Stimulated activated naive CD8-positive, alpha-beta T cell treated with anti-CD3 and anti-CD28 coated beads, Interleukin-15, Interleukin-2, amounts not matched to agents 100 ng/mL and 50 ng/mL, for 24 hours (primary cell): Measurements from ENCODE around the gene ROPN1L.

Experiments
- H3K27ac Mint-ChIP-seq: one replicate; pipeline ENCODE4 v1.8.0; 2021; ENCODE audit warnings: mild to moderate bottlenecking, mixed read lengths
- H3K27me3 Mint-ChIP-seq: one replicate; pipeline ENCODE4 v1.8.0; 2021; ENCODE audit warnings: mixed read lengths
- H3K36me3 Mint-ChIP-seq: one replicate; pipeline ENCODE4 v1.8.0; 2021; ENCODE audit warnings: low read depth, mixed read lengths
- H3K4me1 Mint-ChIP-seq: one replicate; pipeline ENCODE4 v1.8.0; 2021; ENCODE audit warnings: low read depth, mixed read lengths
- H3K4me3 Mint-ChIP-seq: one replicate; pipeline ENCODE4 v1.8.0; 2021; ENCODE audit warnings: mild to moderate bottlenecking, mixed read lengths
- H3K9me3 Mint-ChIP-seq: one replicate; pipeline ENCODE4 v1.8.0; 2021; ENCODE audit warnings: mixed read lengths

The ROPN1L gene

DNA sequence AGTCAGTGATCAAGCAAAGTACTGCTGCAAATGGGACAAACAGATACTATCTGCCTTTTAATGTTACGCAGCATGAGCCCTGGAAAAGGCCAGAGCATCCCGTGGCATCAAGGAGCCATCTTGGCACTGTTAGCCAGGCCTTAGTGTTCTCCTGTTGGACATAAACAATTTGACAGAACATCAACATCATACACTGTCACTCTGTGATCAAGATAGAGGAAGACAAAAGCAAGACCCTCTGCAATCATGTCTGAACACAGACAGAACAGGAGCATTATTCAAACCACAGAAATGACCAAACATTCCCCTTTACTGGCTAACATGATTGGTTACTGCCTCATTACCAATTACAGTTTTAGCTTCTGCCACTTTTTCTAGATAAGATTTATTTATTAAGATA, 21.2 kb upstream of the ROPN1L start:
- Mint-ChIP-seq H3K36me3 (peaks cover 86% of the 10 kb centered on the region), H3K27me3 (no peaks in the 10 kb centered on the region), H3K4me1 (peaks cover 42% of the 10 kb centered on the region), H3K4me3 (no peak overlapping the region), H3K27ac (peak overlapping the region; percentile 66), H3K9me3 (no peaks in the 10 kb centered on the region)

DNA sequence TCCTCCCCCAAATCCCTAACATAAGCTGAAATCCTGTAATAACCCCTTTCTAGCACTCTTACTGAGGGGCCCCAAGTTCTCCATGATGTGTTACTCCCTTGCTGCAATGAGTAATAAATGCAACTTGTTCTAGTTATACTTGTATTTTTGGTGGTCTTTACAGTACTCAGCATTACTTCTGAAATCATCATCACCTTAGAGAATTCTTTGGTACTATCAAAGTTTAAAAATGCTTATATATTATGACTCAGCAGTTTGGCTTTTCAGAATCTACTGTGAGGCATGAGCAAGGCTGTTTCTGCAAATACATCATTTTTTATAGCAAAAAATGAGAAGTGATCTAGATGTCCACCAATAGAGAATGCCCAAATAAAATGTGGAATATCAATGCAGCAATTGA, 20.7 kb upstream of the ROPN1L start:
- Mint-ChIP-seq H3K9me3 (no peaks in the 10 kb centered on the region), H3K36me3 (peaks cover 84% of the 10 kb centered on the region), H3K4me3 (no peak overlapping the region), H3K4me1 (peaks cover 42% of the 10 kb centered on the region), H3K27ac (peak overlapping the region; percentile 66), H3K27me3 (no peaks in the 10 kb centered on the region)

DNA sequence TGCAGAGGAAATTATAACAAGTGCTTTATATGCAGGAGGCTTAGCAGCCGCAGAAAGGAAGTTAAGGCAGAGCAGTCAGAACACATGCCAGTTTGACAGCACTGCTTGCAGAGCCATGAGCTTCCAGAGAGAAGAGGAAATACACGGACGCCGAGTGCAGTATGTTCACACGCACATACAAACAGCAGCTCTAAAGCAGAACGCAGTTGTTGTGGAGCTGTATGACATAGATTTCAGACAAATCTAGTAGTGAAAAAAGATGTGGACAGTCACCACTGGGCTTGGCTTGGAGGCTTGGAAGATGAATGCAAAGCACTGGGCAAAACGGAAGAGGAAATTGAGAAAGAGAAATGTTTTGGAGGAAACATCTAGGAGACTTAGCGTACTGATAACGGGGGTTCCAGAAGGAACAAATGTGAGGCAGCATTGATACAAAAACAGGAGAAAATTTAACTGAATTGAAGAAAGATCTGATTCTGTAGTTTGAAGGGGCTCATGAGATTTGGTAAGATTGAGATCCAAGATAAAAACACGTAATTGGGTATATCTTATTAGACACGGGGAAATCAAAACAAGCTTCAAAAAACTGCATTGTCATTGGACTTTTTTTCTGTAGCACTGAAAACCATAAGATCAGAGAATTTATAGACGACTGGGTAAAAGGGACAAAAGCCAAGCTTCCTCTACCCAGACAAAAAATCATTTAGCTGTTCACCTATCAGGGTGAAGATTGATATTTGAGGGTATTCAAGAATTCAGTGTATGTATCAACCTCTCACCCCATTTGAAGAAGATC, 19.6 kb upstream of the ROPN1L start:
- H3K27me3 Mint-ChIP-seq, result no peaks in the 10 kb centered on the region
- no peaks in the 10 kb centered on the region for H3K9me3 Mint-ChIP-seq
- H3K4me3 Mint-ChIP-seq, result no peak overlapping the region
- H3K36me3 Mint-ChIP-seq, result peaks cover 84% of the 10 kb centered on the region
- H3K27ac Mint-ChIP-seq, result peak overlapping the region; percentile 42
- peaks cover 42% of the 10 kb centered on the region for H3K4me1 Mint-ChIP-seq

GRCh38 chr5:10423022-10423421, 18.7 kb upstream of the ROPN1L start:
- Mint-ChIP-seq H3K4me3 (no peak overlapping the region), H3K27ac (no peak overlapping the region), H3K36me3 (peaks cover 84% of the 10 kb centered on the region), H3K9me3 (no peaks in the 10 kb centered on the region), H3K27me3 (no peaks in the 10 kb centered on the region), H3K4me1 (peaks cover 42% of the 10 kb centered on the region)

DNA sequence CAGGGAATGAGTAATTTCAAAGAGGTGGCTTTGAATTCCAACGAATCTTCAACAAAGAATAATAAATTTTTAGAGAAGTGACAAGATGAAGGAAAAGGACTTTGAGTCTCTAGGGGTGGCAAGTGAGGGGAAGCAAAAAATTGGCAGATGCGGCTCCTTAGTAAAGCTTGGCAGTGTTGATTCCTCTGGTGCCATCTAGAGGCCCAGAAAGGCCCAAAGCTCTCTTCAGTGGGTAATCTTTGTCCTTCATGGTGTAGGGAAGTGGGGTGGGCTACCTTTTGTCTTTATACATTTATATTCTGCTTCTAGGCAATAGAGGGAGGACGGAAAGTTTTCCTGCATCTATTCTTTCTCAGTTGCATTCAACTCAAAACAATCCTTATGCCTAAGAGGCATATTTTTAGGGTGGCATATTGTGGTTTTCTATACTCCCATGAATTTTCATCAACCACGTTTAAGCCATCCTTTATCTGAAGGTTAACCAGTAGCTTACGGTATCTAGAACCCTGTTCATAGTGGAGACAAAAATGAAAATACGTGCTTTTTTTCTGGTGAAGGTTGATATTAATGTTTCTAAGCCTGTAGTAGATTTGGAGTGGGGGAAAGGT, 17.5 kb upstream of the ROPN1L start:
- no peak overlapping the region for H3K4me3 Mint-ChIP-seq
- H3K36me3 Mint-ChIP-seq, result peaks cover 76% of the 10 kb centered on the region
- H3K27me3 Mint-ChIP-seq, result no peaks in the 10 kb centered on the region
- H3K4me1 Mint-ChIP-seq, result peaks cover 34% of the 10 kb centered on the region
- no peaks in the 10 kb centered on the region for H3K9me3 Mint-ChIP-seq
- H3K27ac Mint-ChIP-seq, result no peak overlapping the region

- peak overlapping the region; percentile 8 for H3K27ac Mint-ChIP-seq
- no peaks in the 10 kb centered on the region for H3K27me3 Mint-ChIP-seq
- peaks cover 7% of the 10 kb centered on the region for H3K4me1 Mint-ChIP-seq
- peaks cover 72% of the 10 kb centered on the region for H3K36me3 Mint-ChIP-seq
- H3K4me3 Mint-ChIP-seq, result no peak overlapping the region
- no peaks in the 10 kb centered on the region for H3K9me3 Mint-ChIP-seq
These were observed 14.5 kb upstream of the ROPN1L start for GRCh38 chr5:10427201-10427600.

GRCh38 chr5:10427978-10428377, 13.7 kb upstream of the ROPN1L start:
- Mint-ChIP-seq H3K27ac (no peak overlapping the region), H3K9me3 (no peaks in the 10 kb centered on the region), H3K36me3 (peaks cover 71% of the 10 kb centered on the region), H3K4me3 (no peak overlapping the region), H3K4me1 (peaks cover 2% of the 10 kb centered on the region), H3K27me3 (no peaks in the 10 kb centered on the region)

- no peaks in the 10 kb centered on the region for H3K9me3 Mint-ChIP-seq
These were observed 10.3 kb upstream of the ROPN1L start for GRCh38 chr5:10431415-10431814.

GRCh38 chr5:10432059-10433008, 9.3 kb upstream of the ROPN1L start:
- H3K36me3 Mint-ChIP-seq, result peaks cover 62% of the 10 kb centered on the region
- no peaks in the 10 kb centered on the region for H3K9me3 Mint-ChIP-seq
- H3K4me3 Mint-ChIP-seq, result no peak overlapping the region
- no peaks in the 10 kb centered on the region for H3K27me3 Mint-ChIP-seq
- H3K4me1 Mint-ChIP-seq, result no peaks in the 10 kb centered on the region
- peak overlapping the region; percentile 59 for H3K27ac Mint-ChIP-seq

More at GRCh38 chr5:10431415-10431814, 10.3 kb upstream of the ROPN1L start:
- Mint-ChIP-seq H3K27ac (peak overlapping the region; percentile 10), H3K4me1 (no peaks in the 10 kb centered on the region), H3K36me3 (peaks cover 66% of the 10 kb centered on the region), H3K27me3 (no peaks in the 10 kb centered on the region), H3K4me3 (no peak overlapping the region)

GRCh38 chr5:10434392-10434791, 7.3 kb upstream of the ROPN1L start:
- Mint-ChIP-seq H3K4me1 (no peaks in the 10 kb centered on the region), H3K27me3 (no peaks in the 10 kb centered on the region), H3K9me3 (no peaks in the 10 kb centered on the region), H3K4me3 (no peak overlapping the region), H3K36me3 (peaks cover 56% of the 10 kb centered on the region), H3K27ac (no peak overlapping the region)

DNA sequence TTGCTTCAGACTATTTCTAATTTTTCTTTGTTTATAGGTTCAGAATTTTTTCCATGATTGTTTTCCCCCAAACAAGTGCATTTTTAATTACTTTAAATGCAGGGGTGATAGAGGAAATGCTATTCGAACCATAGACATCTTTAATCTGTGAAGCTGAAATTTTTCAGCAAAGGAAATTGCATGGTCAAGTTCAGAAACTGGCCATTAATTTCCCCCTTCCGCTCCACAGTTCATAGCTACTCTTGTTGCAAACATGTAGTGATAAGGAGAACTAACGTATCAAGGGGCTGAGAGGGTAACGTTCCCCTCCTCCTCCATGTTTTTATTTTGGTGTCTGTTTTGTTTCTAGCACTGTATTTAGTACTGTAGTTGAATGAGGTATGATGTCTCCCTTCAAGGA, 3.4 kb upstream of the ROPN1L start:
- Mint-ChIP-seq H3K36me3 (peaks cover 23% of the 10 kb centered on the region), H3K9me3 (no peaks in the 10 kb centered on the region), H3K4me1 (peaks cover 18% of the 10 kb centered on the region), H3K27ac (no peak overlapping the region), H3K4me3 (no peak overlapping the region), H3K27me3 (peaks cover 7% of the 10 kb centered on the region)

- Mint-ChIP-seq H3K27me3 (peaks cover 7% of the 10 kb centered on the region), H3K36me3 (peaks cover 10% of the 10 kb centered on the region), H3K9me3 (no peaks in the 10 kb centered on the region), H3K27ac (no peak overlapping the region), H3K4me1 (peaks cover 22% of the 10 kb centered on the region), H3K4me3 (no peak overlapping the region)
These were observed 2.0 kb upstream of the ROPN1L start for GRCh38 chr5:10439692-10440091.

DNA sequence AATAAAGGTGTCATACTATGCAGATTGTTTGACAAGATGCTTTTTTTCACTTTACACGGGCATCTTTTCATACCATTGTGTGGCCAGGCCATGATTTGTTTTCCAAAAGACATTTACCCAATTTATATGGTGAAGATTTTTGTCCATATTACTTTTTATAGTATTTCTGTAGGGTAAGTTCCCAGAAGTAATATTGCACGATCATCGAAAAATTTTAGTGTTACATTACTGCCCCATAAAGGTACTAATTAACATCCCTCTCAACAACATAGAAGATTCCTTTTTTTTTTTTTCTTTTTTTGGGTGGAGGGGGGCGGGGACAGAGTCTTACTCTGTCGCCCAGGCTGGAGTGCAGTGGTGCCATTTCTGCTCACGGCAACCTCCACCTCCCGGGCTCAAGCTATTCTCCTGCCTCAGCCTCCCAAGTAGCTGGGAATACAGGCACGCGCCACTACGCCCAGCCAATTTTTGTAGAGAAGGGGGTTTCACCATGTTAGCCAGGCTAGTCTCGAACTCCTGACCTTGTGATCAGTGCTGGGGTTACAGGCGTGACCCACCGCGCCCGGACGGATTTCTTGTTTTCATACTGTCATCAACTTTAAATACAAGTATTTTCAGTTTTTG, 1.2 kb upstream of the ROPN1L start:
- Mint-ChIP-seq H3K27ac (no peak overlapping the region), H3K36me3 (peaks cover 9% of the 10 kb centered on the region), H3K4me3 (peak overlapping the region; percentile 39), H3K4me1 (peaks cover 28% of the 10 kb centered on the region), H3K9me3 (no peaks in the 10 kb centered on the region), H3K27me3 (peaks cover 7% of the 10 kb centered on the region)

DNA sequence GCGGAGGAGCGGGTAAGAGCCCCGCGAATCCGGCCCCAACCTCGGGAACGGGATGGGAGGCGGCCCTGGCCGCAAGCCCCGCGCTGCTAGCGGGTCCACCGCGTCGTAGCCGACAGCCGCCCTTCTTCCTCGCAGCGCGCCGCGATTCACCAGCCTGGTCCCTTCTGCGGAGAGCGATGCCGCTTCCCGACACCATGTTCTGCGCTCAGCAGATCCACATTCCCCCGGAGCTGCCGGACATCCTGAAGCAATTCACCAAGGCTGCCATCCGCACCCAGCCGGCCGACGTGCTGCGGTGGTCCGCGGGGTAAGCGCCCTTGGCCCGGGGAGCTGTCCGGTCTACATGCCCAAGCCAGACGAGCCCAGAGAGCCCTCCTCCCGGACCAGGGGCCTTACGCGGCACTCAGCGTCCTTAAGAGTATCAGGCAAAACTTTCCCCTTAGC, 335 bp downstream of the ROPN1L start:
- Mint-ChIP-seq H3K36me3 (peaks cover 5% of the 10 kb centered on the region), H3K27ac (no peak overlapping the region), H3K4me3 (peak overlapping the region; percentile 82), H3K4me1 (peaks cover 39% of the 10 kb centered on the region), H3K9me3 (no peaks in the 10 kb centered on the region), H3K27me3 (peaks cover 7% of the 10 kb centered on the region)
